Osteocyte (in vitro differentiated cells): ENCODE results near the gene IQSEC2. TPM values are rescaled to one million over a fixed set of nuclear protein-coding genes. Genes with fewer than 3 reads are reported as not detected.

Experiments used
- DNase-seq: peaks from one replicate; pipeline ENCODE4 v3.0.0; 2021; ENCODE audit warnings: mixed read lengths; ENCODE audit not compliant: unreplicated experiment; ENCODE audit errors: extremely low spot score
- H3K27ac Mint-ChIP-seq: one replicate; pipeline ENCODE4 v1.8.0; 2021; ENCODE audit warnings: mild to moderate bottlenecking, mixed read lengths; ENCODE audit not compliant: unreplicated experiment
- H3K27me3 Mint-ChIP-seq: one replicate; pipeline ENCODE4 v1.8.0; 2021; ENCODE audit warnings: mixed read lengths; ENCODE audit not compliant: unreplicated experiment
- H3K36me3 Mint-ChIP-seq: one replicate; pipeline ENCODE4 v1.8.0; 2021; ENCODE audit warnings: mixed read lengths; ENCODE audit not compliant: unreplicated experiment
- H3K4me1 Mint-ChIP-seq: one replicate; pipeline ENCODE4 v1.8.0; 2021; ENCODE audit warnings: mixed read lengths; ENCODE audit not compliant: unreplicated experiment
- H3K4me3 Mint-ChIP-seq: one replicate; pipeline ENCODE4 v1.8.0; 2021; ENCODE audit warnings: mild to moderate bottlenecking, moderate library complexity, mixed read lengths; ENCODE audit not compliant: unreplicated experiment
- H3K9me3 Mint-ChIP-seq: one replicate; pipeline ENCODE4 v1.8.0; 2021; ENCODE audit warnings: mixed read lengths; ENCODE audit not compliant: unreplicated experiment
- CTCF ChIP-seq: fragments of 200-600 bp; sonication (generic); IDR thresholded peaks from 2 replicates; pipeline ENCODE4 v1.5.0; 2021; ENCODE audit warnings: antibody characterized with exemption, mild to moderate bottlenecking, moderate library complexity
- total RNA-seq: library from RNA; stranded (reverse); gene quantifications from 2 replicates; pipeline ENCODE4 v1.2.1, GENCODE V29; 2021

IQSEC2 gene
- total RNA-seq, 1 donor from 2014 or later: 8.8 TPM

GRCh38 chrX:53284684-53285447 is 3.5 kb upstream of the IQSEC2 start:
- H3K4me1 Mint-ChIP-seq: peaks cover 43% of the 10 kb centered on the region
- H3K27me3 Mint-ChIP-seq: no peaks in the 10 kb centered on the region
- H3K27ac Mint-ChIP-seq: peak overlapping the region; percentile 5
- DNase-seq: no peak
- H3K4me3 Mint-ChIP-seq: no peak overlapping the region
- peak; percentile 74 for TF ChIP-seq CTCF
- H3K9me3 Mint-ChIP-seq: no peaks in the 10 kb centered on the region
- H3K36me3 Mint-ChIP-seq: no peaks in the 10 kb centered on the region

- Mint-ChIP-seq H3K27ac (no peak overlapping the region), H3K27me3 (no peaks in the 10 kb centered on the region), H3K4me1 (peaks cover 48% of the 10 kb centered on the region), H3K4me3 (no peak overlapping the region), H3K36me3 (no peaks in the 10 kb centered on the region), H3K9me3 (no peaks in the 10 kb centered on the region)
- no peak for TF ChIP-seq CTCF
- no peak for DNase-seq
These were observed 2.2 kb upstream of the IQSEC2 start for GRCh38 chrX:53283567-53283966.

- H3K27me3 Mint-ChIP-seq: no peaks in the 10 kb centered on the region
These were observed 1.7 kb upstream of the IQSEC2 start for GRCh38 chrX:53283099-53283498.

GRCh38 chrX:53281963-53282695 is 745 bp upstream of the IQSEC2 start:
- Mint-ChIP-seq H3K4me3 (peak overlapping the region; percentile 6), H3K9me3 (no peaks in the 10 kb centered on the region), H3K36me3 (no peaks in the 10 kb centered on the region), H3K27me3 (no peaks in the 10 kb centered on the region), H3K27ac (peak overlapping the region; percentile 68), H3K4me1 (peaks cover 34% of the 10 kb centered on the region)
- DNase-seq: no peak
- TF ChIP-seq CTCF: no peak

More at GRCh38 chrX:53283099-53283498, 1.7 kb upstream of the IQSEC2 start:
- no peak overlapping the region for H3K27ac Mint-ChIP-seq
- no peak for DNase-seq
- no peaks in the 10 kb centered on the region for H3K36me3 Mint-ChIP-seq
- no peak for TF ChIP-seq CTCF
- peaks cover 44% of the 10 kb centered on the region for H3K4me1 Mint-ChIP-seq
- H3K4me3 Mint-ChIP-seq: no peak overlapping the region
- no peaks in the 10 kb centered on the region for H3K9me3 Mint-ChIP-seq
